ENCODE data around the gene CELSR3. TPM values are rescaled to one million over a fixed set of nuclear protein-coding genes. Genes with fewer than 3 reads are reported as not detected.

CELSR3 gene
- total and polyA plus RNA-seq, 2 of the 4 experiments (the other 2 are of a cell fraction), result 0.18 to 0.63 TPM

- H3K56ac ChIP-seq (ENCODE audit: extremely low read depth, insufficient read depth, low read length), result no peak overlapping the region
- no peak overlapping the region for H3K27ac ChIP-seq (ENCODE audit: insufficient read depth, low read length)
- H3K4ac ChIP-seq (ENCODE audit: low read depth, low read length), result no peak overlapping the region
- H3K9me3 ChIP-seq (ENCODE audit: control insufficient read depth, insufficient read depth, low read length), result no peaks in the 10 kb centered on the region
- no peak overlapping the region for H3K18ac ChIP-seq (ENCODE audit: low read depth, low read length)
- H3K9me1 ChIP-seq (ENCODE audit: insufficient read depth, low read length), result peaks cover 20% of the 10 kb centered on the region
- no peak overlapping the region for H2BK5ac ChIP-seq (ENCODE audit: low read depth, low read length, poor library complexity, severe bottlenecking)
- H2AK9ac ChIP-seq (replicated peaks; ENCODE audit: low read depth, low read length, poor library complexity), result peak overlapping the region; percentile 37
- H4K5ac ChIP-seq (ENCODE audit: low read depth, low read length), result no peak overlapping the region
- no peak overlapping the region for H3K4me2 ChIP-seq (ENCODE audit: low read depth, low read length)
- H2AFZ ChIP-seq (replicated peaks; ENCODE audit: low read length, poor library complexity), result no peak overlapping the region
- H4K8ac ChIP-seq (ENCODE audit: low read depth in 2 of 2, low read length in 2 of 2), result no peak overlapping the region
- H2AK5ac ChIP-seq (ENCODE audit: low read depth, low read length), result no peak overlapping the region
- dilution Hi-C loops (cut with HindIII; ENCODE audit: low sequenced_read_pairs, unreplicated experiment) (no loop called here), in situ Hi-C loops (cut with MboI; ENCODE audit: low sequenced_read_pairs) (no loop called here), intact Hi-C loops (cut with micrococcal nuclease) (no loop called here)
- H3K23ac ChIP-seq (ENCODE audit: low read depth, low read length), result no peak overlapping the region
- no peak overlapping the region for H3K9ac ChIP-seq (ENCODE audit: low read depth, low read length)
- H4K91ac ChIP-seq (ENCODE audit: insufficient read depth, low read depth, low read length), result no peak overlapping the region
- CTCF ChIA-PET, result no interaction called here
- POLR2A ChIA-PET (ENCODE audit: unreplicated experiment), result no interaction called here
- H4K20me1 ChIP-seq (ENCODE audit: insufficient read depth, low read length), result no peaks in the 10 kb centered on the region; the same call in 1 of the 2 replicates
- H3K14ac ChIP-seq (replicated peaks; ENCODE audit: low read depth, low read length), result no peak overlapping the region
- 65% methylated on average over 2 of the region's 11 CpGs; no CpG with 5 or more reads in 1 of the 2 experiments for WGBS, 2 experiments (ENCODE audit: extremely low coverage in 2 of 2, insufficient read length in 1 of 2)
- H3K79me1 ChIP-seq (ENCODE audit: low read depth in 1 of 2, low read length in 2 of 2), result peaks cover 14 to 45% of the 10 kb centered on the region in 2 experiments
- no peak overlapping the region for H3K4me3 ChIP-seq (ENCODE audit: insufficient read depth, low read depth, low read length)
- no peak overlapping the region for H2BK15ac ChIP-seq (ENCODE audit: low read depth, low read length)
- no peaks in the 10 kb centered on the region; the same call in 1 of the 2 replicates for H3K4me1 ChIP-seq (ENCODE audit: control insufficient read depth, insufficient read depth, low read length)
- ATAC-seq (ENCODE audit: low read depth), result no peak
- H3K36me3 ChIP-seq (ENCODE audit: control insufficient read depth, insufficient read depth, low read length), result peaks cover 85% of the 10 kb centered on the region
- no peak overlapping the region for H2BK20ac ChIP-seq (ENCODE audit: low read depth, low read length)
- DNase-seq, result no peak
- no TSS peak for BruUV-seq (replicated peaks)
- no peak overlapping the region for H2BK120ac ChIP-seq (ENCODE audit: low read depth, low read length)
- H3K27me3 ChIP-seq (ENCODE audit: control insufficient read depth, insufficient read depth, low read length), result no peaks in the 10 kb centered on the region
- TF ChIP-seq MAFK (IDR thresholded peaks at IDR 0.05; ENCODE audit: low read depth, low read length), result no peak
- TF ChIP-seq RAD21 (IDR thresholded peaks at IDR 0.05; ENCODE audit: low read length), result no peak
- TF ChIP-seq FOS (IDR thresholded peaks at IDR 0.05; ENCODE audit: low read depth, low read length), result no peak
- no peak for TF ChIP-seq CTCF (conservative IDR thresholded peaks at IDR 0.05; ENCODE audit: low read depth, low read length)
- TF ChIP-seq SMC3 (IDR thresholded peaks at IDR 0.05; ENCODE audit: low read depth, low read length), result no peak
- TF ChIP-seq RFX5 (IDR thresholded peaks at IDR 0.05; ENCODE audit: low read depth, low read length), result no peak
- TF ChIP-seq CHD1 (IDR thresholded peaks at IDR 0.05; ENCODE audit: low read depth, low read length), result no peak
- TF ChIP-seq POLR2A (IDR thresholded peaks at IDR 0.05; ENCODE audit: low read depth, low read length), result no peak
- no peak for TF ChIP-seq NFE2L2 (IDR thresholded peaks at IDR 0.05; ENCODE audit: low read depth, low read length)
- no peak for TF ChIP-seq MXI1 (IDR thresholded peaks at IDR 0.05; ENCODE audit: borderline replicate concordance, low read depth, low read length)
- TF ChIP-seq MAZ (IDR thresholded peaks at IDR 0.05; ENCODE audit: borderline replicate concordance, low read depth, low read length), result no peak
- TF ChIP-seq ELK1 (IDR thresholded peaks at IDR 0.05; ENCODE audit: borderline replicate concordance, low read depth, low read length), result no peak
- TF ChIP-seq RCOR1 (IDR thresholded peaks at IDR 0.05; ENCODE audit: insufficient replicate concordance, low read length), result no peak
These were observed 75.0 kb downstream of the CELSR3 start for GRCh38 chr3:48587686-48588085.
